HG03558 (cell line): ENCODE measurements around the gene BPIFA1.

ENCODE experiments used
- ATAC-seq: cut with Tn5 transposase; IDR thresholded peaks from one replicate; pipeline ENCODE4 v1.9.1; 2021; ENCODE audit warnings: moderate number of reproducible peaks; ENCODE audit not compliant: unreplicated experiment; ENCODE audit errors: extremely low read depth

BPIFA1 gene

GRCh38 chr20:33277471-33278441, 42.0 kb downstream of the BPIFA1 start:
- no peak for ATAC-seq

DNA sequence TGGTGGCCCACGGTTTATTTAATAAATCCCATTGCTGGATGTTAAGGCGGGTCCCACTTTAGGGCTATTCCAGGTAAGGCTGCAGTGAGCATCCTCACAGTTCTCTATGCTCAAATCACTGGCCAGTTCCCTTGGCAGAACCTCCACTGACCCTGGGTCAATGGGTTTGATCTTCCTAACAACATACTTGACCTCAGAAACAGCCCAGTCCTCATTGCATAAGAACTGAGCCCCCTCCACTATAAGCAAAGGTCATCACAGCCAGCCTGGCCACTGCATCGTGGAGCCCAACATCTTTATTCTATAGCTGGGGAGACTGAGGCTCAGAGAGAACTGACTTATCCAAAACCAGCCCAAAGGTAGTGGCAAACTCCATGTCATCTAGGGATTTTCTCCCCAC, 42.9 kb downstream of the BPIFA1 start:
- no peak for ATAC-seq

DNA sequence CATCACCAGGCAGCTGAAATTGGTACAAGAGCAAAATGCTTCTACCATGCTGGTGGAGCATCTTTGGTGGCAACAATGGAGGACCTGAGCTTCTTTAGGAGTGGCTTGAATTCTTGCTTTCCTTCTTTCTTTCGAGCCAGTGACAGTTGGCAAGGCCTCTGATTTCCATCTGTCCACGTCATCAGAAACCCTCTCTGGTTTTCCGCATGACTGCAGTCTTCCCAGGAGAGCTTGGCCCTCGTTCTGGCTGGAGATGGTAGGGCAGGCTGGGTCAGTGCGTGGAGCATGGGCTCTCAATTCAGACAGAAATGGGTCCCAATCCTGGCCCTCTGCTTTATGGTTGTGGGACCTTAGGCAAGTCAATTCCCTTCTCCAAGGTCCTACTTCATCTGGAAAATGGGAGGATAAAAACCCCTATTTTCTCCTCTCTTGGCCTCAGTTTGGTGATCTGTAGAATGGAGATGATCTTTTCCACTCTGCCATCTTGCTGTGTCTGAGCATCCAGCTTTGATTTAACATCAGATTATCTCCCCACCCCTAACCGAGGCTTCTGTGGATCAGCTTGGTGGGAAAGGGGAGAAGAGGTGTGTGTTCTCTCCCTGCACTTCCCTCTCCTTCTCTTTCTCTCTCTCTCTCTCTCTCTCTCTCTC, 43.6 kb downstream of the BPIFA1 start:
- no peak for ATAC-seq

DNA sequence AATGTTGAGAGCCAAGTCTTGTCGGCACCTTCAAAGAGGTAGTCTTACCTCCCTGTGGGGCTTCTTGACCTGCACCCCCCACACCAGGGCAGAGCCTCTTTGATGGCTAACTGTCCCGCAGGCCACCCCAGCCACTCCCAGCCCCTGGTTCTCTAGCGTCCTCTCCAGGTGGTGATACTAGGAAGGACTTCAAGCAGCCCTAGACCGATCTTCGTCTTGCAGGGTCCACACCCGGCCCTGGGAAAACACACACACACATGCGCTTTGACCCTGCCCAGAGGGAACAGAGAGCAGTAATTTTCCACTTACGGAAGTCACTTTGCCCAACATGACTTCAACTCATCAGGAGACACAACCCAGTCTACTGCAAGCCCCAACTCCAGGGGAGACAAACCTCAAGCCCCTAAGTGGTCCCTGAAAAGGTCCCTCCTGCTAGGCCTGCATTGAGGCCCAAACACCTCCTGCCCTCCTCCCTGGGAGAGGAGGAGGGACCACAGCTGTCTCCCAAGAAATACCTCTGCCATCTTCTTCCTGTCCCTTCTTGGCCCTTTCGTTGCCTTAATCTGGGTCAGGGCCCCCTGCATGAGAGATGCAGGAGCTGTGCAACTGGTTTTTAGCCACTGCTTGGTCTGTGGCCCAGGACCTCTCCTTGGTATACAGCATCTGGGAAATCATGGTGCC, 44.3 kb downstream of the BPIFA1 start:
- ATAC-seq = no peak

- no peak for ATAC-seq
These were observed 45.0 kb downstream of the BPIFA1 start for GRCh38 chr20:33280775-33281174.

DNA sequence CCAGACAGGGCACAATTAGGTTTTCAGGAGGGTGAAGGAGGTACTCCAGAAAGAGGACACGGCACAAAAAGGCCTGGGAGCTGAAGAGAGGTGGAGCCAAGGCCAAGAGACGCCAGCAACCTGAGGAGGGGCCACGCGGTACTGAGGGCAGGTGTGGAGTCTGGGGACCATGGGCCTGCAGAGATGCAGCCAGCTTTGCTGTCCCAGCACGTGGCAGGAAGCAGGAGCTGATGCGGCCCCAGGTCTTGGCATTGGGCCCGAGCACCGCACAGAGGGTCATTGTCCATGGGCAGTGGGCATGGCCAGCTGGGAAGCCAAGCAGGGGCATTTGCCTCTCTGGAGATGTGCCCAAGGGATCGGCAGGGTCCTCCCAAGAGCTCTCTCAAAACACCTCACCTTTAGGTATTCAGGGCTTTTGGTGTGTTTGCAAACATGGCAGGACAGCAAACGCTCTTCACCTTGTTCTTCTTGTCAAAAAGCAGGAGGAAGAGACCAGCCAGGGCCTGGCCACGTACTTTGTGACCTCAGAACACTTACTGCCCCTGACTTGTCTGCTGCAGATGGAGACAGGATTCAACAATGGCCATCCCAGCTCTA, 45.9 kb downstream of the BPIFA1 start:
- no peak for ATAC-seq

- ATAC-seq = no peak
These were observed 46.6 kb downstream of the BPIFA1 start for GRCh38 chr20:33282196-33282934.

DNA sequence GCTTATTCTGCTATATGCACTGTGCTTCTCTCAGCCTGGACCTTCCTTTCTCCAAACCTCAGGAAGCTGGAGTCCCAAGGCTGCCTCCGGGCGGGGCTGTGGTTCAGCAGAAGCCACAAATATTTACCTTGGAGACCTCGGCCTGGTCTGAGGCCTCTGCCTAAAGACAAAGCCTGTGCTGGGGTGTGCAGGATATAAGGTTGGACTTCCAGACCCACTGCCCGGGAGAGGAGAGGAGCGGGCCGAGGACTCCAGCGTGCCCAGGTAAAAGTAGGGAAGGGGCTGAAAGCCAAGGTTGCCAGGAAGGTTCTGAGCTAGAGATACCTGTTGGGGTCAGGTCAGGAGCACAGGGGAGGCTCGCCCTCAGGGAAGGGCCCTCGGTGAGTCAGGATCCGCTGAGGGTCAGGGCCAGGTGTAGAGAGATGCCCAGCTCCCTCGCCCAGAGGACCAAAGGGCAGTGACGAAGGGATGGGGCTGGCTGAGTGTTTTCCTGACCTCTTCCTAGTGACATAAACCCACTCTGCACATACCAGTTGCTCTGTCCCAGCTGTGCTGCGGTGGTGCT, 47.3 kb downstream of the BPIFA1 start, which contains the start of gene BPIFB1:
BPIFB1 (plus strand) TSS at position 224 of the 565 bp plus-strand sequence. CDS start 2,860 bp downstream, outside the sequence.
- no peak for ATAC-seq

DNA sequence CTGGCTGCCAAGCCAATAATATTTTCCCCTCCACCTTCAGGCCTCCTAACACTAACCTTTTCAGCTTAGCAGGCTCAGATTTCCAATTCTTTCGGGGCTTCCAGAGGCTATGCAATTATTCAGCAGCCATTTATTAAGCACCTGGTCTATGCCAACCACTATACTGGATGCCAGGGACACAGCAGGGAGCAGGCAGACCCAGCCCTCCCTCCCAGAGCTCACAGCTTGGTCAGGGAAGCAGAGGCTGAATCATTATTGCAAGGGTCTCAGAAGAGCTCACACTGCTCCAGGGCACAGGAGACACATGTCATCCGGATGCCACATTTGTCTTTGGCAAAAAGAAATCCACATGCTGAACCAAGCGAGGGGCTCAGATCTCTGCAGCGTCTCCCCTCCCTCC, 48.5 kb downstream of the BPIFA1 start:
- ATAC-seq = no peak

DNA sequence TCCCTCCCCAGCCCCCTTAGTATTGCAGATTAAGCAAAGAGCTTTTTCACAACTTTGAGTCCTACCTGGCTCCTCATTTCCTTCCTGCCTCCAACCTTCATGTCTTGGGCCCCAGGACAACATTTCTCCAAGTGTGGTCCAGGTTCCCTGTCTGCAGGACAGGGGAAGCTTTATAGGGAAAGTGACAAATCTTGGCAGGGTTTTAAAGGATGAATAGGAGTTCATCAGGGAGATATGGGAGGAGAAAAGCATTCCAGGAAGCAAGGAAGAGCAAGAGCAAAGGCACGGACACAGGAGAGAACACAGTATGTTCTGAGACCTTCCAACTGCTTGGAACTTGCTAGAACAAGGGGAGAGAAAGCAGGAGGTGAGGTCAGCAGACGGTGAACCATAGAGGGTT, 49.1 kb downstream of the BPIFA1 start:
- ATAC-seq = no peak

GRCh38 chr20:33285861-33286495, 50.2 kb downstream of the BPIFA1 start:
- no peak for ATAC-seq

GRCh38 chr20:33287884-33288283, 52.1 kb downstream of the BPIFA1 start:
- no peak for ATAC-seq

- no peak for ATAC-seq
These were observed 55.1 kb downstream of the BPIFA1 start for GRCh38 chr20:33290852-33291251.

DNA sequence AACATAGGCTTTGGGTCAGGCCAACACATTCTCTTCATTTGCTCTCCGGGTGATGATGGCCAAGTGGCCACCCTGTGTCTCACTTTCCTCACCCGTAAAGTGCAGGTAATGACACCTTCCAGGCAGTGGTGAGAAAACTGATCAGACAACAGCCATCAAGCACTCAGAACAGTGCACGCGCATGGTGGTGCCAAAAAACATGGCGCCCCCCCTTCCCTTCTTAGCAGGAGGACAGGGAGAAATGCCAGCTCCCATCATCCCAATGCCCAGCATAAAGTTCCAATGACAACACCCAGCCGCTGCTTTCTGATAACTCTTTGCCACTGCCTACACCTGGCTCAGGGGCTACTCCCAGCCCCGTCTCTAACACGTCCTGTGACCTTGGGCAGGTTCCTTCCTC, 55.6 kb downstream of the BPIFA1 start:
- no peak for ATAC-seq

GRCh38 chr20:33291830-33292355, 56.1 kb downstream of the BPIFA1 start:
- ATAC-seq = no peak
